SK-N-SH (cell line): ENCODE data around the gene AWAT2. TPM values are rescaled to one million over a fixed set of nuclear protein-coding genes. Genes with fewer than 3 reads are reported as not detected.

Source experiments
- CTCF ChIA-PET: fragments of 300-600, 350-600 bp; formaldehyde crosslinking; extraction: SDS; loops from one replicate; lab custom pipeline; 2021; lab: Yijun Ruan, JAX
- POLR2A ChIA-PET: fragments of 350-600 bp; sonication (Branson Sonifier 250); formaldehyde crosslinking; extraction: SDS; loops from one replicate; lab custom pipeline; 2020; ENCODE audit warnings: antibody characterized with exemption, inconsistent platforms; lab: Yijun Ruan, JAX
- DNase-seq: peaks from one replicate; pipeline ENCODE4 v3.0.0; 2012
- H2AFZ ChIP-seq: fragments of 200-600 bp; sonication (generic); 2 replicates; pipeline ENCODE4 v1.8.1; 2016; ENCODE audit warnings: antibody characterized with exemption, mild to moderate bottlenecking, low read depth
- H3F3A ChIP-seq: fragments of 200-600 bp; sonication (generic); replicated peaks from 2 replicates; pipeline ENCODE3; 2016; ENCODE audit warnings: antibody characterized with exemption, mild to moderate bottlenecking; ENCODE audit not compliant: insufficient read depth
- H3K27ac ChIP-seq, 2 experiments: fragments of 200-500 bp in 1 of 2; fragments of 200-600 bp in 1 of 2; sonication (Bioruptor generic) in 1 of 2; sonication (generic), shearing (Covaris generic) in 1 of 2; 2 replicates each; pipeline versions ENCODE4 v1.5.1 to v1.6.1; 2014 to 2016; ENCODE audit warnings: low read depth in 2 of 2, inconsistent platforms in 1 of 2, low read length in 1 of 2, mild to moderate bottlenecking in 1 of 2, mixed read lengths in 1 of 2
- H3K27me3 ChIP-seq: fragments of 200-600 bp; sonication (generic), shearing (Covaris generic); 2 replicates; pipeline ENCODE4 v1.6.1; 2016; ENCODE audit warnings: mixed run types; ENCODE audit not compliant: insufficient read depth
- H3K36me3 ChIP-seq, 2 experiments: fragments of 200-500 bp in 1 of 2; fragments of 200-600 bp in 1 of 2; sonication (Bioruptor generic) in 1 of 2; sonication (generic) in 1 of 2; replicated peaks in 1 of 2; 2 replicates each; pipeline versions ENCODE3 to v1.5.1; 2014 to 2016; ENCODE audit warnings: low read length in 1 of 2, mild to moderate bottlenecking in 1 of 2; ENCODE audit not compliant: insufficient read depth in 2 of 2, control insufficient read depth in 1 of 2
- H3K4me1 ChIP-seq, 2 experiments: fragments of 200-500 bp in 1 of 2; fragments of 200-600 bp in 1 of 2; sonication (Bioruptor generic) in 1 of 2; sonication (generic), shearing (Covaris generic) in 1 of 2; 2 replicates each; pipeline versions ENCODE4 v1.5.1 to v1.6.1; 2014 to 2016; ENCODE audit warnings: low read depth in 1 of 2, low read length in 1 of 2, mixed run types in 1 of 2; ENCODE audit not compliant: insufficient read depth in 2 of 2, control insufficient read depth in 1 of 2
- H3K4me2 ChIP-seq: fragments of 200-600 bp; sonication (generic), shearing (Covaris generic); 2 replicates; pipeline ENCODE4 v1.6.1; 2017; ENCODE audit warnings: mixed run types
- H3K4me3 ChIP-seq, 2 experiments: fragments of 200-500 bp in 1 of 2; fragments of 200-600 bp in 1 of 2; sonication (Bioruptor generic) in 1 of 2; sonication (generic), shearing (Covaris generic) in 1 of 2; 2 replicates each; pipeline versions ENCODE4 v1.5.1 to v1.8.1; 2014 to 2016; ENCODE audit warnings: low read depth in 2 of 2, inconsistent platforms in 1 of 2, low read length in 1 of 2, mild to moderate bottlenecking in 1 of 2, mixed read lengths in 1 of 2, moderate library complexity in 1 of 2
- H3K79me2 ChIP-seq: fragments of 200-600 bp; sonication (generic); 2 replicates; pipeline ENCODE4 v1.8.1; 2017; ENCODE audit warnings: mild to moderate bottlenecking; ENCODE audit not compliant: insufficient read depth
- H3K9ac ChIP-seq: fragments of 200-600 bp; sonication (generic); 2 replicates; pipeline ENCODE4 v1.6.1; 2017; ENCODE audit warnings: mixed run types
- H3K9me2 ChIP-seq: fragments of 200-600 bp; sonication (generic); 2 replicates; pipeline ENCODE4 v1.6.1; 2017; ENCODE audit warnings: mixed run types
- H3K9me3 ChIP-seq: fragments of 200-600 bp; sonication (generic); 2 replicates; pipeline ENCODE4 v1.6.1; 2017; ENCODE audit warnings: mixed run types, mild to moderate bottlenecking, moderate library complexity
- H4K20me1 ChIP-seq: fragments of 200-600 bp; sonication (generic); 2 replicates; pipeline ENCODE4 v1.6.1; 2017; ENCODE audit warnings: mild to moderate bottlenecking, mixed run types; ENCODE audit not compliant: insufficient read depth
- CHD2 ChIP-seq: fragments of 150-350 bp; IDR thresholded peaks from 2 replicates; pipeline ENCODE4 v1.6.1; 2018; ENCODE audit warnings: low read length; ENCODE audit not compliant: partially characterized antibody
- EP300 ChIP-seq, 2 experiments: IDR thresholded peaks; 2 replicates each; pipeline versions ENCODE4 v1.4.0 to v1.6.1; 2012; ENCODE audit warnings: borderline replicate concordance in 1 of 2, low read depth in 1 of 2, low read length in 1 of 2
- EZH2phosphoT487 ChIP-seq: fragments of 200-600 bp; sonication (generic); IDR thresholded peaks from 2 replicates; pipeline ENCODE4 v1.6.1; 2017; ENCODE audit warnings: low read depth, mixed run types, mild to moderate bottlenecking, antibody characterized with exemption, moderate library complexity, borderline replicate concordance
- FOXJ3 ChIP-seq: sonication (generic); formaldehyde crosslinking; IDR thresholded peaks from 2 replicates; pipeline ENCODE4 v1.5.1; 2020; ENCODE audit warnings: mild to moderate bottlenecking, missing genetic modification reagents
- FOXM1 ChIP-seq: IDR thresholded peaks from 2 replicates; pipeline ENCODE4 v1.4.0; 2012; ENCODE audit warnings: low read depth, mild to moderate bottlenecking
- GATA2 ChIP-seq: sonication (generic); formaldehyde crosslinking; IDR thresholded peaks from 2 replicates; pipeline ENCODE4 v1.5.0; 2020; ENCODE audit warnings: mild to moderate bottlenecking, missing genetic modification reagents
- MEF2A ChIP-seq: IDR thresholded peaks from 2 replicates; pipeline ENCODE4 v1.4.0; 2012; ENCODE audit warnings: low read depth, borderline replicate concordance
- MXI1 ChIP-seq: IDR thresholded peaks from 2 replicates; pipeline ENCODE4 v1.6.1; 2012; ENCODE audit warnings: mild to moderate bottlenecking, low read depth, low read length, improper control_type of control experiment
- POLR2AphosphoS5 ChIP-seq: IDR thresholded peaks from 2 replicates; pipeline ENCODE4 v1.6.1; 2012; ENCODE audit warnings: low read depth, low read length
- RAD21 ChIP-seq: IDR thresholded peaks from 2 replicates; pipeline ENCODE4 v1.6.1; 2012; ENCODE audit warnings: mild to moderate bottlenecking, low read length
- RCOR1 ChIP-seq: fragments of 150-350 bp; IDR thresholded peaks from 2 replicates; pipeline ENCODE4 v1.6.1; 2017; ENCODE audit warnings: antibody characterized with exemption, low read length
- RXRA ChIP-seq: IDR thresholded peaks from 2 replicates; pipeline ENCODE4 v1.4.0; 2012; ENCODE audit warnings: low read depth, mild to moderate bottlenecking, borderline replicate concordance
- TCF12 ChIP-seq: IDR thresholded peaks from 2 replicates; pipeline ENCODE4 v1.4.0; 2012
- TEAD4 ChIP-seq: IDR thresholded peaks from 2 replicates; pipeline ENCODE4 v1.4.0; 2012; ENCODE audit warnings: mild to moderate bottlenecking, borderline replicate concordance; ENCODE audit not compliant: insufficient read depth
- YY1 ChIP-seq: IDR thresholded peaks from 2 replicates; pipeline ENCODE4 v1.4.0; 2012; ENCODE audit warnings: low read depth, mild to moderate bottlenecking
- WGBS: methylation state at CpG from one replicate; pipeline ENCODE4 v1.1.6; 2017; ENCODE audit warnings: low lambda C conversion rate; 5-methylcytosine and 5-hydroxymethylcytosine counted together
- polyA plus RNA-seq, 3 experiments: library from polyadenylated mRNA; depleted of rRNA; stranded (reverse); fragments of >200 nt; gene quantifications; 2 replicates each; pipeline ENCODE4 v1.2.3, GENCODE V29; 2012
- TF ChIP-seq, protein P1 (sequence below): fragments of 150-350 bp; IDR thresholded peaks from 2 replicates; pipeline ENCODE4 v1.6.1; 2016; ENCODE audit warnings: mild to moderate bottlenecking, low read depth, low read length
- TF ChIP-seq, protein P2 (sequence below): IDR thresholded peaks from 2 replicates; pipeline ENCODE4 v1.4.0; 2012; ENCODE audit warnings: low read depth, borderline replicate concordance
- TF ChIP-seq, protein P3 (sequence below): fragments of 150-350 bp; IDR thresholded peaks from 2 replicates; pipeline ENCODE4 v1.6.1; 2017; ENCODE audit warnings: antibody characterized with exemption, low read length, low read depth, borderline replicate concordance

Gene AWAT2
- polyA plus RNA-seq, 1 of the 3 experiments (the other 2 are of a cell fraction) = 0.13 TPM

DNA sequence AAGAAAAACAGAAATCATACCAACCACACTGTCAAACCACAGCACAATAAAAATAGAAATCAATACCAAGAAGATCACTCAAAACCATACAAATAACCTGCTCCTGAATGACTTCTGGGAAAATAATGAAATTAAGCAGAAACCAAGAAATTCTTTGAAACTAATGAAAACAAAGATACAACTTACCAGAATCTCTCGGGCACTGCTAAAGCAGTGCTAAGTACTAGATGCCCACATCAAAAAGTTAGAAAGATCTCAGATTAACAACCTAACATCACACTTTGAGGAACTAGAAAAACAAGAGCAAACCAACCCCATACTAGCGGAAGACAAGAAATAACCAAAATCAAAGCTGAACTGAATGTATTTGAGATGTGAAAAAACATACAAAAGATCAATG, 33.2 kb downstream of the AWAT2 start:
- ChIA-PET CTCF (interaction anchor here (2.9 kb wide), 1 partner anchor 14 kb away, joined by 13 read pairs; no protein-coding TSS in a partner anchor), POLR2A (no interaction called here)
- Histone ChIP-seq H2AFZ (no peak overlapping the region), H3K27ac (no peak overlapping the region), H3K9me2 (no peaks in the 10 kb centered on the region), H3K79me2 (no peaks in the 10 kb centered on the region), H3K4me1 (no peaks in the 10 kb centered on the region), H3K27me3 (peaks cover 4% of the 10 kb centered on the region; the same call in 1 of the 2 replicates), H3F3A (no peaks in the 10 kb centered on the region), H3K4me3 (no peak overlapping the region), H3K4me2 (no peak overlapping the region), H3K9ac (no peak overlapping the region), H4K20me1 (no peaks in the 10 kb centered on the region), H3K36me3 (no peaks in the 10 kb centered on the region), H3K9me3 (no peaks in the 10 kb centered on the region)
- TF ChIP-seq, protein P1, sequence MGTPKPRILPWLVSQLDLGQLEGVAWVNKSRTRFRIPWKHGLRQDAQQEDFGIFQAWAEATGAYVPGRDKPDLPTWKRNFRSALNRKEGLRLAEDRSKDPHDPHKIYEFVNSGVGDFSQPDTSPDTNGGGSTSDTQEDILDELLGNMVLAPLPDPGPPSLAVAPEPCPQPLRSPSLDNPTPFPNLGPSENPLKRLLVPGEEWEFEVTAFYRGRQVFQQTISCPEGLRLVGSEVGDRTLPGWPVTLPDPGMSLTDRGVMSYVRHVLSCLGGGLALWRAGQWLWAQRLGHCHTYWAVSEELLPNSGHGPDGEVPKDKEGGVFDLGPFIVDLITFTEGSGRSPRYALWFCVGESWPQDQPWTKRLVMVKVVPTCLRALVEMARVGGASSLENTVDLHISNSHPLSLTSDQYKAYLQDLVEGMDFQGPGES = no peak
- TF ChIP-seq YY1 (no peak), RCOR1 (no peak), MEF2A (no peak), GATA2 (CRISPR knock-in tag) (no peak), FOXM1 (no peak), POLR2AphosphoS5 (no peak), EP300 (IDR thresholded peaks at IDR 0.05; ENCODE audit: borderline replicate concordance in 1 of 2, low read depth in 1 of 2, low read length in 1 of 2) (no peak), RXRA (no peak), RAD21 (no peak), MXI1 (no peak), TCF12 (no peak), FOXJ3 (no peak), CHD2 (no peak), TEAD4 (no peak), EZH2phosphoT487 (no peak)
- TF ChIP-seq, protein P2, sequence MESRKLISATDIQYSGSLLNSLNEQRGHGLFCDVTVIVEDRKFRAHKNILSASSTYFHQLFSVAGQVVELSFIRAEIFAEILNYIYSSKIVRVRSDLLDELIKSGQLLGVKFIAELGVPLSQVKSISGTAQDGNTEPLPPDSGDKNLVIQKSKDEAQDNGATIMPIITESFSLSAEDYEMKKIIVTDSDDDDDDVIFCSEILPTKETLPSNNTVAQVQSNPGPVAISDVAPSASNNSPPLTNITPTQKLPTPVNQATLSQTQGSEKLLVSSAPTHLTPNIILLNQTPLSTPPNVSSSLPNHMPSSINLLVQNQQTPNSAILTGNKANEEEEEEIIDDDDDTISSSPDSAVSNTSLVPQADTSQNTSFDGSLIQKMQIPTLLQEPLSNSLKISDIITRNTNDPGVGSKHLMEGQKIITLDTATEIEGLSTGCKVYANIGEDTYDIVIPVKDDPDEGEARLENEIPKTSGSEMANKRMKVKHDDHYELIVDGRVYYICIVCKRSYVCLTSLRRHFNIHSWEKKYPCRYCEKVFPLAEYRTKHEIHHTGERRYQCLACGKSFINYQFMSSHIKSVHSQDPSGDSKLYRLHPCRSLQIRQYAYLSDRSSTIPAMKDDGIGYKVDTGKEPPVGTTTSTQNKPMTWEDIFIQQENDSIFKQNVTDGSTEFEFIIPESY = no peak
- TF ChIP-seq, protein P3, sequence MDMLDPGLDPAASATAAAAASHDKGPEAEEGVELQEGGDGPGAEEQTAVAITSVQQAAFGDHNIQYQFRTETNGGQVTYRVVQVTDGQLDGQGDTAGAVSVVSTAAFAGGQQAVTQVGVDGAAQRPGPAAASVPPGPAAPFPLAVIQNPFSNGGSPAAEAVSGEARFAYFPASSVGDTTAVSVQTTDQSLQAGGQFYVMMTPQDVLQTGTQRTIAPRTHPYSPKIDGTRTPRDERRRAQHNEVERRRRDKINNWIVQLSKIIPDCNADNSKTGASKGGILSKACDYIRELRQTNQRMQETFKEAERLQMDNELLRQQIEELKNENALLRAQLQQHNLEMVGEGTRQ = no peak
- no peak for DNase-seq
- 38% methylated on average over 2 of the region's 2 CpGs for WGBS
